SHP77 treated with DMSO at 0.1 percent for 48 hours (cell line): ENCODE data around the gene COX14.
"Not testable (repeated sequence)": the region's sequence is repeated elsewhere in the genome, so short reads cannot be mapped to it uniquely, and the experiment has no call there.

Experiments
- DNase-seq: peaks from one replicate; lab custom pipeline; 2025; lab: John Stamatoyannopoulos, UW

Gene COX14

DNA sequence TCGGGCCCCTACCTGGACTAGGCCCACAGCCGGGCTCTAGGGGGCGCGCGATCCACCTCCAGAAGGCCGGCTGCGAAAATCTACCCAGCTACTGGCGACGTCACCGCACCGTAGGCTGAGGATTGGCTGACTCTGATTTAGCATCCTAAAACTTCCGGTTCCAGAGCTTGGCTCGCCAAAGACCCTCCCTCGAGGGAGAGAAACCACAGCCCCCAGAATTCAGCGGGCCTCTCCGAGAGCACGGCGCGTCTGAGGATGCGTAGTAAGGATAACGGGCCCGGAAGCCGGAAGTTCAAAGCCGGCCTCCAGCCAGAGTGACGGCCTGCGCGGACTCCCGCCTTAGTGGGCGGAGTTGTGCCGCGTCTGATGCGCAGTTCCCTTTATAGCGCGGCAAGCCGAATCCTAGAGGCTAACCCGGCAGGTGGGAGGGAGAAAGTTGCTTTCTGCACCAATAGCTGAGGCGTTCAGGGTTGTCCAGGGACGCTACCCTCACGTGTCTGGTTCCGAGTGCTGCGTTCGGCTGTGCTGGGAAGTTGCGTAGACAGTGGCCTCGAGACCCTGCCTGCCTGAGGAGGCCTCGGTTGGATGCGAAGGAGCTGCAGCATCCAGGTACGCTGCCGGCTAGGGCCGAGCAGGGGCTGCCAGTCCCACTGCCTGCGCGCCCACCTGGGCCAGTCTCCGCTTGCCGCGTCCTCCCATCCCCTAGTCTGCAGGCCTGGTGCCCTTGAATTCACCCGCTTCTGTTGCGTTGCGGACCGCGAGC is at the start of gene COX14:
COX14 (plus strand) TSS at position 544 of the 763 bp plus-strand sequence. CDS start 7,808 bp downstream, outside the sequence.
- DNase-seq: peak; percentile 98

DNA sequence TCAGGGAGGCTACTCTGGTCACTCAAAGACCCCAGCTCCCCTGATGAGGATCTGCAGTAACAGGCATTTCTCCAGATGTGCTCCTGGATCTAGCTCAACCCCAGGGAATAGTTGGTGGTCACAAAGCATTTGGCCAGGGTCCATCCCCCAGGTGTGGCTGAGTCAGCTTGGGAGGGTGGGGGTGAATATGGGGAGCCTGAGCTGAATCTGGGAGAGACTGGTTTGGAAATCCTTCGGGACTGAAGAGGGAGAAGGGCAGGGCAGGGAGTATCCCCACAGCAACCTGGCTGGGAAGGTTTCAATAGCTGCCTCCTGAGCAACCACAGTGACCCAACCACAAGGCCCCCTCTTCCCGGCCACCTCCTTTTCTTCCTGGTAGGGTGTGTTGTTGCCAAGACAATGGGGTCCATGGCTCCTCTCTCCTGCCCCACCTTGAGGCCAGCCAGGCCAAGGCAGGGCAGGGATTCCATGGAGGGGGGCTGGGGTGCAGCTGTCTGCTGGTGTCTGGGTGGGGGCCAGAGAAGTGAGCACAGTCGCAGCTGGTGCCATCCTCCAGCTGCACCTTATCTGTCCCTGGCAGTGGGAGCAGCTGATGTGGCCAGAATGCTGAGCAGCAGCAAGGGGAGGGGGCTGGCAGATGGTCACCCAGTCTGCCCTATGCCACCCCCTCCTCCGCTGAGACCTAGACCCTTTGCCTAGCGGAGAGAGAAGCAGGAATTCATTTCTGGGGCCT is 49.1 kb upstream of the COX14 start:
- no peak for DNase-seq

DNA sequence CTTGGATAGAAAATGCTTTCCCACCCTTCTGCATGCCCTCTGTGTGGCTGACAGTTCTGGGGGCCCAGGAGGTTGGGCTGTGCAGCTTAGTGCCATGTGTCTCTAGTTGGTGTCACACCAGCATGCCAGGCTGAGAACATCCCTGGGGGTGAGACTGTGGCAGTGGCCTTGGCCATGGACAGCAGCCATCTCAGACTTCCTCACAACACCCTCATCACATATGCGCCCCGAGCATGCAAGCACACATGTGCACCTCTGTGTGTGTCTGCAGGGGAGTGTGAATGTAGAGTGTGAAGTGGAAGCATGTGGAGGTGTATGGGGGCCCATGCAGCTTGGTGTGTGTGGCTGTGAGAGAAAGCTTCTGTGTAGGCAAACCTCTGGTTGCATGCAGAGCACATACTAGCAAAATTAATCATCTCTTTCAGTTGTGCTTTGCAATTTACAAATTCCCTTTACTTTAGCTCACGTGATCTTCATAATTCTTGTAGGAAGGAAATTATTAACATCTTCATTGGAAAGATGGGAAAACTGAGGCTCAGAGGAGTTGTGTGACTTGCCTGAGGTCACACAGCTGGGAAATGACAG is 46.2 kb upstream of the COX14 start:
- no peak for DNase-seq

DNA sequence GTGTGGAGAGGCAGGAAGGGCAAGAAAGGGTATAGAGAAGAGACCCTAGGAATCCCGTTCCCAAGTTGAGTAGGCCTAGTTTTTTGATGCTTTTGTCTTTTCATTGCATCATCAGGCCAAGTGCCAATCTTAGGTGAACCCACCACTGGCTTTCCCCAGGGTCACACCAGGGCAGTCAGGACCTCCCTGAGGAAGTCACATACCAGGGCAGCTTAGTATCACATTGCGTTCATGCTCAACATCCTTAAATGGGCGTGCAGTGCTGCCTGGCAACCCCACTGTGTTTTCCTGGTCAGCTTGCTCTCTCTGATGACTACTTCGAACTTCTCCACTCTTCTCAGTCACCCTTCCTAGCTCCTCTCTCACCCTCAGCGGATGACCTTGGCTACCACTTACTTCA is 45.6 kb upstream of the COX14 start:
- DNase-seq: no peak

DNA sequence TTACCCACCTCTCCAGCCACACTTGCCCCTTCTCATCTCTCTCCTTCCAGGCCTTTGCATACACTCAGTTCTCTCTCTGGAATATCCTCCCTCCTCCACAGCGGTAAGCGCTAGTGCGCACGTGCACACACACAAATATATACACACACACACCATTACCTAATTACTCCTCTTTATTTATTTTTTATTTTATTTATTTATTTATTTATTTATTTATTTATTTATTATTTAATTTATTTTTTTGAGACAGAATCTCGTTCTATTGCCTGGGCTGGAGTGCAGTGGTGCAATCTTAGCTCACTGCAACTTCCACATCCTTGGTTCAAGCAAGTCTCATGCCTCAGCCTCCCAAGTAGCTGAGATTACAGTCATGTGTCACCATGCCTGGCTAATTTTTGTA is 43.0 kb upstream of the COX14 start:
- DNase-seq: no peak

DNA sequence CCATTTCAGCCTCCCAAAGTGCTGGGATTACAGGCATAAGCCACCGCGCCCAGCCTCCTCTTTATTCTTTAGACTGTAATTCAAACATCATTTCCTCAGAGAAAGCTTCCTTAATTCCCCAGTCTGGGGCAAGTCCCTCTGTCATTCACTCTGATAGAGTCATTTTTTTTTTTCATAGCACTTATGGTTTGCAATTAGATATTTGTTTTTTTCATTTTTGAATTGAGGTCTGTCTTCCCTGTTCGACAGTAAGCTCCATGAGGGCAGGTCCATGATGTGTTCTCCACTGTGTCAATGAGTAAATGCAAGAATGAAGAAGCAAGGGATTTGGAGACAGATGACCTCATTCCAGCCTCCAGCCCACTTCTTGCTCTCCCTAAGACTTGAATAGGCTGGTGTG is 42.5 kb upstream of the COX14 start:
- no peak for DNase-seq

DNA sequence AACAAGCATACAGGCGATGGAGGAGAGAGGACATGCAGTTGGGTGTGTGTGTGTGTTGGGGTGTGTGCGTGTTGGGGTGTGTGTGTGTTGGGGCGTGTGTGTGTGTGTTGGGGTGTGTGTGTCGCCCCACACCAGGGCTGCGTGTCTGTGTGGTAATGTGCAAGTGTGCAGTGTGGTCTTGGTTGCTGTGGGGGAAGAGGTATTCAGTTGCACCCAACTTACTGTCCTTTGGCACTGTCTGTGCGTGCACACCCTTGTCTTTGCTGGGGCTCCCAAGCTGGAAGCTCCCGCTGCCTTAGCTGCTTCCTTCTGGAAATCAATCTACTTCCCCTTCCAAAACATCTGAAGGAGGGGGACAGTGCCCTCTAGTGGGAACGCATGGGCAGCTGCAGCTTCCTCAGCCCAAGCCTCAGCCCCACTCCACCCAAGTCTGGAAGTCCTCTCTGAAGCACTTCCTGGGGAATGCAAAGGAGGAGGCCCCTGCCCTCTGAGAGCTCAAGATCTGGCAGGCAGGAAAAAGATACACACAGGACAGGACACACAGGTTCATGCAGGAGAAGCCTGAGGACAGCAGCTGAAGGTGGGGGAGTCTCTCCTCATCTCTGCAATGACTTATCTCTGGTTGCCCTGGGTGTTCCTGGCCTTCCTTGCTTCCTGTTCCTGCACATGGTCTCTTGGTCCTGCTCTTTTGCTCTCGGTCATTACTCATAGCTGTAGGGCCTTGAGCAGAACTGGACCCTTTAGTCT is 41.5 kb upstream of the COX14 start:
- DNase-seq: peak; percentile 19

DNA sequence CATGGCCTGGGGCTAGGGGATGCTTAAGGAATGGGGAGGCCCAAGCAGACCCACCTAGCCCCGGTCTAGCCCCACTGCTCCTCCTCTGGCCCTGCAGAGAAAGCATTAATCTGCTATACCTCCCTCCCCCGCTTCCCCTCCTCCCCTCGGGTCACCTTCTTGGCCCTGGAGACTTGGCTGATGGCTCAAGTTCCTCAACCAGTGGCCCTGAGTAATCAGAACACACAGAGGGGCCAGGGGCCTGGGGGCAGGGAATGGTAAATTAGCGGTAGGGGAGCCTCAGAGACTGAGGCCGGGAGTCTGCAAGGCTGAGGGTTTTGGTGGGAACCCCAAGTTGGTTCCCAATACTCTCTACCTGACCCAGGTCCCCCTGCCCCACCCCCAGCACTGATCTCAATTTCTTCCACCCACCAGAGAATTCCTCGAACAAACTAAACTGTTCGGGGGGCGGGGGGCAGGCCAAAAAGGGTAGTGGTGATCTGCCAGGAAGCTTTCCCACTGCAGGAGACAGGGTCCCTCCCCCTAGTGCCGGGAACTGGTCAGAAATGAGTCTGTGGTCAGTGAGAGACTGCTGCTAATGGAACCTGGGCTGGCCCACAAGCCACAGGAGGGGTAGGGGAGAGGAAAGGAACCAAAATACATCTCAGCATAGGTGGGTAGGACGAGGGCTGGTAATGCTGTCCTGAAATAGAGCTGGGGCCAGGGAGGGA is 39.7 kb upstream of the COX14 start:
- no peak for DNase-seq

DNA sequence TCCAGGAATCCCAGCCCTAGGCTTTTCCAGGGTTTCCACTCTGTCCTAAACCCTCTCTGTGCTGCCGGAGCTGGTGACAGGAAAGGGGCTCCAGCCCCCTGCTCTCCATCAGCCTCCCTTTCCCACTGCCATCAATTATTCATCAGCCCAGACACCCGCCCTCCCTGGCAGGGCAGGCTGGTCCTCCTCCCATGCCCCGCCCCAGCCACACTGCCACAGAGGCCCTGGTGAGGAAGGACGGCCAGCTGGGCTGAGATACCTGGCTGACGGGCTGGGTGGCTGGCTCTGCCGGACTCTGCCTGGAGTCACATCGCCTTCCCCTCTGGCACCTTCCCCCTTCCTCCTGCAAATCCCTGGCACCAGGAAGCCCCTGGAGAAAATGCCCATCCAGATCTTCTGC is 38.8 kb upstream of the COX14 start:
- no peak for DNase-seq

DNA sequence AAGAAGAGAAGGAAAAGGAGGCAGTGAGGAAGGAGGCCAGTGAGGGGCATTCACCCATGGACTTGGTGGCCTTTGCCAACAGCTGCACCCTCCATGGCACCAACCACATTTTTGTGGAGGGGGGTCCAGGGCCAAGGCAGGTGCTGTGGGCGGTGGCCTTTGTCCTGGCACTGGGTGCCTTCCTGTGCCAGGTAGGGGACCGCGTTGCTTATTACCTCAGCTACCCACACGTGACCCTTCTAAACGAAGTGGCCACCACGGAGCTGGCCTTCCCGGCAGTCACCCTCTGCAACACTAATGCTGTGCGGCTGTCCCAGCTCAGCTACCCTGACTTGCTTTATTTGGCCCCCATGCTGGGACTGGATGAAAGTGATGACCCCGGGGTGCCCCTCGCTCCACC is 38.3 kb upstream of the COX14 start:
- no peak for DNase-seq

DNA sequence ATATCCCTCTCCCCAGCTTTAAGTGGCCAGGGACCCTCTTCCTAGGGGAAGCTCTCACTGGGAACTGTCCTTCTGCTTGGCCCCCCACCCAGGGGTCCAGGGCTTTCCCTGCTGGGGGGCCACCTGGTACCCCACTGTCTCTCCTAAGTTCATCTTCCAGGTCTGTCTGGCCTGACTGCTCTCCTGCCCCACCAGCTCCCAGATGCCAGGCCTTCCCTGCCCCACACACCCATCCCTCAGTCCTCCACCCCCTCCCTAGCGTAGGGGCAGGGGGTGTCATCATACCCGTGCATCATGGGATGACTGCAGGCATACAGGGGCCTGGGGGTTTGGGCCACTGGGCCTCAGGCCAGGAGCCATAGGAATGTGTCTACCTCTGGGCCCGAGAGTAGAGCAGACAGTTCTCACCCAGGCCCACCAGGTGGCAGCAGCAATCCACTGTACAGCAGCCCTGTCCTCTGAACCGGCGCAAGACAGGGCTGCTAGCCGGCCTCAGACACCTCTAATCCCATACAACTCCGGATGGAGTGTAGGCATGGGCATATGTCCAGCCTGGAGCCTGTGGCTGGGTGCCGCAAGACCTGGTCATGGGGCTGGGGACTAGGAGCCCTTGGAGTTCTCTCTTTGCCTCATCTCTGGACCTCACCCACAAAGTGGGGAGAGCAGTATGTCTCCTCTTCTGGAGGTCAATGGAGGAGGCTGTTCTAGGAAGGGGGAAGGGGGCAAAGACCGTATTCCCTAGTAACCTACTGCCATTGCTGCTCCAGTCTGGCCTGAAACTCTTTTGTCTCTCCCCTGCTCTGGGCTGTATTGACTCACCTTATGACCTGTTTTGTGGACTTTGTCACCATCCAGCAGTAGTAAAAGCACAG is 36.9 kb upstream of the COX14 start:
- DNase-seq: peak; percentile 37

DNA sequence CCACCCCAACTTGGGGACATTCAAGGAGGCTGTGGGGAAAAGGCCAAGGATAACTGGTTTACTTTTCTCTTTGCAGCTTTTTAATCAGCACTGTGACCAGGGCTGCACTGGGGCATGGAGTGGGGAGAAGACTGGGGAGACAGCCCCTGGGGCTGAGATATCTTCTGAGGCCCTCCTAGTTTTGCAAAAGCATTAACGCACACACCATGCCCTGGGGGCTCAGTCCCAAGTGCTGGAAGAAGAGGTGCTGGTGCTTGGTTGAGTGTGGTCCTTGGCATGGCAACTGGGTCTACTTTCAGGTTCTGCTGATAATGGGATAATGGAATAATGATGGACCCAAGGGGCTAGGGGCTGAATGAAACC is 36.2 kb upstream of the COX14 start:
- DNase-seq: no peak

DNA sequence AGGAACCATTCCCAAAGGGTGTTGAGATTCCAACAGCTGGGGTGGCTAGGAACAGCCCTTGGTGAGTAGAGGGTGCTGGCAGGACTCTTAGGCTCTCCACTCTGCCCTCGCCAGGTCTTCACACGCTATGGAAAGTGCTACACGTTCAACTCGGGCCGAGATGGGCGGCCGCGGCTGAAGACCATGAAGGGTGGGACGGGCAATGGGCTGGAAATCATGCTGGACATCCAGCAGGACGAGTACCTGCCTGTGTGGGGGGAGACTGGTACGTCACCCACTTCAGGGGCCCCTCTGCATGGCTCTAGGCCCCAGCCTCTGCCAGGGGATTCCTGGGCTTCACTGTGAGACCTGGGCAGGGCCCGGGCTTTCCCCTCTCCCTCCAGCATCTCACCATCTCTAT is 34.9 kb upstream of the COX14 start:
- no peak for DNase-seq

DNA sequence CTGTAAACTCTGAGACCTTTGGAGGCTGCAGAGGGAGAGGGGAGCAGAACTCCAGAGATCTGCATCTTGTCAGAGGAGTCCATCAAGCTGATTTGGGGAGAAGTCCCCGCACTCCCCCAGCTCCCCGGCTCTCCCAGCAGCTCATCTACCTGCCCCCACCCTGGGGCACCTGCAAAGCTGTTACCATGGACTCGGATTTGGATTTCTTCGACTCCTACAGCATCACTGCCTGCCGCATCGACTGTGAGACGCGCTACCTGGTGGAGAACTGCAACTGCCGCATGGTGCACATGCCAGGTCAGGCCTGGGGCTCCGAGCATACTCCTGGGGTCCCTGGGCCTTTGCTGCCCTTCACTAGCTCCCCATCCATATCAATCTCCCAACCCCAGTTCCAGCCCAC is 33.8 kb upstream of the COX14 start:
- no peak for DNase-seq

DNA sequence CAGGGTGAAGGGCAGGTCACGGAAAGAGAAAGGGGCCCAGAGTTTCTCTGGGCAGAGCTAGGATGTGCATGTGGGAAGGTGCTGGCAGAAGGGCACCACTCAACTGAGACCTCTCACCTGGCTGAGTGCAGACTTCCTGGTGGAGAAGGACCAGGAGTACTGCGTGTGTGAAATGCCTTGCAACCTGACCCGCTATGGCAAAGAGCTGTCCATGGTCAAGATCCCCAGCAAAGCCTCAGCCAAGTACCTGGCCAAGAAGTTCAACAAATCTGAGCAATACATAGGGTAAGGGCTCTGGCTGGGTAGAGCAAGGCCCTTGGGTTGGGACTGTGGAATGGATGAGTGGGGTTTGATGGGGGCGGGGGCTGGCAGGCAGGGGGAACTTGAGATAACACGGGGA is 32.3 kb upstream of the COX14 start:
- DNase-seq: no peak

DNA sequence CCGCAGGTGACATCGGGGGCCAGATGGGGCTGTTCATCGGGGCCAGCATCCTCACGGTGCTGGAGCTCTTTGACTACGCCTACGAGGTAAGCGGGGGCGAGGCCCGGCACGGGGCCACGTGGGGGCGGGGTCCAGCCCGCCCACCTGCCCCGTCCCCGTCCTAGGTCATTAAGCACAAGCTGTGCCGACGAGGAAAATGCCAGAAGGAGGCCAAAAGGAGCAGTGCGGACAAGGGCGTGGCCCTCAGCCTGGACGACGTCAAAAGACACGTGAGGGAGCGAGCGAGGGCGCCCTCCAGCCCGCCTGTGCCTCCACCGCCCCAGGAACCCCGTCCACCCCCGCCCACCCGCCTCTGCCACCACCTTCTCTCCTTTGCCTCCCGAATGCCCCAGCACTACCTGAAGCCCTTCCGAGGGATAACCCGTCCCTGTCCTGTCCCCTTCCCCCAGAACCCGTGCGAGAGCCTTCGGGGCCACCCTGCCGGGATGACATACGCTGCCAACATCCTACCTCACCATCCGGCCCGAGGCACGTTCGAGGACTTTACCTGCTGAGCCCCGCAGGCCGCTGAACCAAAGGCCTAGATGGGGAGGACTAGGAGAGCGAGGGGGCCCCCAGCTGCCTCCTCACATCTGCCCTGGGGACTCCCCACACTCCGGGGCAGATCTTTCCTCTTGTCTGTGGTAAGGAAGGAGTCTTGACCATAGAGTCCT is 30.8 kb upstream of the COX14 start:
- DNase-seq: no peak

DNA sequence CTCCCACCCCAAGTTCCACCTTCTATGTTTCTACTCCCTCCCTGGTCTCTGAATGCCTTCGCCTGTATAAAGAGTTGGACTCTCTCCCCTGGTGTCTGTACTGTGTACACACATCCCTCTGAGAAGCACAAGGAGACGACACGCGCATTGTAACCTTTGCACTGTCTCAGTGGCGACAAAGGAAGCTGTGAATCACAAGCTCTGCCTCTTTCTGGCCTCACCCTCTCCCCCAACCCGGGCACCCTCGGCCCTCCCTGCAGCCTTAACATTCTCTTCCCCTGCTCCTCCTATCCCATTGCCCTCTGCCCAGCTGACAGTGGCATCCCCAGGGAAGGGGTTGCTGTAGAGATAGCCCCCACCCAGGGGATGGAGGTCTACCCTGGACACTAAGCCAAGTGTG is 29.4 kb upstream of the COX14 start:
- DNase-seq: no peak

DNA sequence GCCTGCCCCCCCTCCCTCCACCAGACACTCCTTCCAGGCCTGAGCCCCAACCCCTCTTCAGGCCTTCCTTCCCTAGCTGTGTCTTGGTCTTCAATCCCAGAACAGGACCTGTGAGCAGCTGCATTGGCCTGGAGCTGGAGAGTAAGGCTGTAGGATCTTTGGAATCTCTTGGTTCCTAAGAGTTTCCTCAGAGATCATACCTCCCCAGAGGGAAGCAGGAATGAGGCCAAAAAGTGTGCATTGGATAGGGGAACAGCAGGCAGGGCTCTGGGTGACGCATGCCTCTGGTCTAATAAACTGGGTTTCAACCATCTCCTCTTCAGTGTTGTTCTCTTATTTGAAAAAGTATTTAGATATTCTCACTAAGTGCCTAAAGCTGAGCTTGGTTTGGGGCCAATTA is 28.7 kb upstream of the COX14 start:
- DNase-seq: no peak

DNA sequence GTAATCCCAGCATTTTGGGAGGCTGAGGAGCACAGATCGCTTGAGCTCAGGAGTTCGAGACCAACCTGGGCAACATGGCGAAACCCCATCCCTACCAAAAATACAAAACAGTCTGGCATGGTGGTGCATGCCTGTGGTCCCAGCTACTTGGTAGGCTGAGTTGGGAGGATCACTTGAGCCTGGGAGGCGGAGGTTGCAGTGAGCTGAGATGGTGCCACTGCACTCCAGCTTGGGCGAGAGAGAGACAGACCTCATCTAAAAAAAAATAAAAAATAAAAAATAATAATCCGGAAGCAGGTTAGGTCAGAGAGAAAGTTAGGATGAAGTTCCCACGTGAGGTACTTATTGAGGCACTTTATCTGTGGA is 27.6 kb upstream of the COX14 start:
- DNase-seq: not testable (repeated sequence)
